GM12891 (cell line): ENCODE measurements around the gene SCUBE1.

Experiments used
- DNase-seq: peaks from one replicate; pipeline ENCODE4 v3.0.0; 2011; ENCODE audit warnings: low spot score; ENCODE audit not compliant: insufficient read length
- FAIRE-seq: peaks from 2 replicates; lab custom pipeline; 2011; peaks lifted over from hg19 to GRCh38; lab: Jason Lieb, UNC
- PAX5 ChIP-seq: IDR thresholded peaks from 2 replicates; pipeline ENCODE4 v1.6.1; 2011; ENCODE audit warnings: low read length, moderate library complexity, mild to moderate bottlenecking; ENCODE audit not compliant: insufficient read depth, severe bottlenecking
- POLR2A ChIP-seq: IDR thresholded peaks from 2 replicates; pipeline ENCODE4 v1.6.1; 2011; ENCODE audit warnings: low read depth, low read length, control low read depth
- POLR2AphosphoS5 ChIP-seq: IDR thresholded peaks from 2 replicates; pipeline ENCODE4 v1.6.1; 2011; ENCODE audit warnings: low read depth, low read length, control low read depth
- POU2F2 ChIP-seq: IDR thresholded peaks from 2 replicates; pipeline ENCODE4 v1.6.1; 2011; ENCODE audit warnings: low read depth, mild to moderate bottlenecking, control low read depth, low read length, moderate library complexity
- SPI1 ChIP-seq: IDR thresholded peaks from 2 replicates; pipeline ENCODE4 v1.6.1; 2011; ENCODE audit warnings: low read depth, low read length, control low read depth
- TAF1 ChIP-seq: IDR thresholded peaks from 2 replicates; pipeline ENCODE4 v1.6.1; 2011; ENCODE audit warnings: low read depth, low read length, control low read depth

SCUBE1 gene

DNA sequence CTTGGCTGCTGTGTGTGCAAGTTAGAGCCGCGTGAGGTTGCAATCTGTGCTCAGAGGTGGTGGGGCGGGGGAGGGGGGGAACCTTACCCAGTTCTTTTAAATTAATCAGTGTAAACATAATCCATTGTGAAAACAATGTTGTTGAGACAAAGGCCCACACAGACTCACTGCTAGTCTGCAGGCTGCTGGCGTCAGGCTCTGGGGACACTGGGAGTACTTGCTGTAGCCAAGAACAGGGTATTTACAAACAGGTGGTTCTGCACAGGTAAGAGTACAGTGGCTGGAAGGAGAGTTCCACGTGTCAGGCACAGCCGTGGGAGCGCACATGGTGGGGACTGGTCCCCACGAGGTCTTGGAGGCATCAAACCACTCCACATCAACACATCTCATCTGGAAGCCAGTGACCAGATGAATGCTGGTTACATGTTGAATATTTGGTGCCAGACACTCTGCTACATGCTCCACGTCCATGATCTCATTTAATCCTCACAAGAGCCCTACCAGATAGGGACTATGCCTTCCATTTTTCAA, 27.4 kb downstream of the SCUBE1 start:
- no peak for FAIRE-seq
- TF ChIP-seq PAX5 = no peak
- TF ChIP-seq POU2F2 = no peak
- TF ChIP-seq SPI1 = no peak
- no peak for TF ChIP-seq POLR2AphosphoS5
- no peak for DNase-seq

DNA sequence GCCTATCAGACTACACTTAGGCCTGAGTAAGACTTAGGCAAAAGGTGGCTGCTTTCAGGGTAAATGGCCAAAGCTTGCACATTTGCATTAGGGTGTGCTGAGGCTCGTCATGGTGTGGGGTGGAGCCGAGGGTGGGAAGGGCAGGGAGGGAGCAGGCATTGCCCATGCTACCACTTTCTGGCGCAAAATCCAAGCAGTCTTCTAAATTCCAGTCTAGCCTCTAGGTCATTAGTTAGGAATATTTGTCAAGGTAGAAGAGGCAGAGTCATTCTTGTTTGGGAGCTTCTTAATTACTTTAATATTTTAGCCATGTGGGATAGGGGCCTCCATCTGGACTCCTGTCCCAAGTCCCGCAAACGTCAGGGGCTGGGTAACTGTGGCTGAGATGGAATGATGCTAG, 28.6 kb downstream of the SCUBE1 start:
- DNase-seq (no peak), FAIRE-seq (no peak)
- TF ChIP-seq TAF1 (no peak), POU2F2 (no peak), POLR2AphosphoS5 (no peak), SPI1 (no peak), POLR2A (no peak), PAX5 (no peak)

DNA sequence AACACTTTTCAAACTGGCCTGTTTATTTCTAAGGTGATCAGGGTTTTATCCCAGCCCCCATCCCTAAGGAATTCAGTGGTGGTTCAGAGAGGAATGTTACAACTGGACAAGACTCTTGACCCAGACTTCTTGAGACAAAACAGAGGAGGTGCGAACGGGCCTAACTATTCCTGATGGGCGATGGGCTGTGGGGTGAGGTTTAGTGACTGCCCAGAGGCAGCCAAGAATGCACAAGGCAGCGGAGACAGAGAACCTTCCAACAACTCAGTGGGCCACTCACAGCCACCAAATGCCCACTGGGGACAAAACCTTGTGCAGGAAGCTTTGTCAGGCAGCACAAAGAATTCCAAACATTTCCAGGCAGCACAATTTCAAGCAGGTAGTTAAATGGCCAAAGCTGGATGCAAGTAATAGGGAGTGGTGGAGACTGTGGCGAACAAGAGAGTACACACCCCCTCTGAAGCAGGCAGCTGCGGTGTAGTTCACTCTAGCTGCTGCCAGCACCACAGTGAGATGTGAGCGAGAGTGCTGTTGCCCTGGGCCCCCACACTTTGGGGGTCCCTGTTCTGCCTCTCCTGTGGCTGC, 29.2 kb downstream of the SCUBE1 start:
- TF ChIP-seq SPI1 (no peak), POLR2AphosphoS5 (no peak), TAF1 (no peak), POLR2A (no peak), POU2F2 (no peak), PAX5 (no peak)
- no peak for FAIRE-seq
- DNase-seq = no peak

DNA sequence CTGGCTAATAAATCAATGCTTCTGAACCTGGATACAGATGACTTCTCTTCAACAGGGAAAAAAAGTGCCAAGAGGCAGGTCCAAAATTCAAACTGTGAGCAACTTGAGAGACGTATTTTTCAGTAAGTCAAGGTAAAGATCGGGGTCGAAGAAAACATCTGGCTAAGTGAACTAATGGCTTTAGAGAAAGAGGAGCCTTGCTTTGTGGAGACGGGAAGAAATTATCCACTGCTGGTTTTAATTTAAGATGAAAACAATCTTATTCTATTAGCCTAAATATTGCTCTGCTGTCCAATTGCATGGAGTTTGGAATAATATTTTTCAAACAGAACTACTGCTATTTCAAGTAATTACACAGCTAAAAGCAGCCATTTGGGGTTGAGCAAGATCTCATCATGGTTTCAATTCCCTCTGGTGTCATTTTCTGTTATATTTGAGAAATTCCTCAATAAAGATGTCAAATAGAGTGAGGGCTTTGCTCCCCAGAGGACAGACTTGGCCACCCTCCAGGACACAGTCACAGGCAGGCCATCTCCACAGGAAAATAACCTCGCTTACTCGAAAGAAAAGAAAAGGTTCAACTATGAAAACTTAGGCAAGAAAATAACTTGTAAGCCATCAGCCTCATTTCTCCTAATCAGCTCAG, 29.8 kb downstream of the SCUBE1 start:
- FAIRE-seq (no peak), DNase-seq (no peak)
- TF ChIP-seq POLR2AphosphoS5 (no peak), TAF1 (no peak), PAX5 (no peak), SPI1 (no peak), POU2F2 (no peak), POLR2A (no peak)

DNA sequence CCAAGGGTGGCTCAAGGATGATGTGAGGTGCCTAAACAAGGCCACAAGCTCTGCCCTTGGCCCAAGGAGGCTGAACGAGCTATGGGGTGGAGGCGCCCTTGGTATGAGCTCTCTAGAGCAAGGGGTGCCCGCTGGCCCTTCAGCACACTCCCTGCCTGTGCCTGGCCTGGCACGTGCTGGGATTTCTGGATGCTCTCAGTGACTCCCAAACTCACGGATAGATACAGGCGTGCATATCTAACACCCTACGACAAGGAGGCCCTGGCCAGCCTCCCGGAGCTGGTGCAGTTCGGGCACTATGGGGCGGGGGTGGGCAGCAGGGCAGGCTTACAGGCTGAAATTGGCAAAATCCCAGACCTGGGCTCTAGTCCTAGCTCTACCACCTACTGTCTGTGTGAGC, 30.6 kb downstream of the SCUBE1 start:
- DNase-seq = no peak
- FAIRE-seq = no peak
- TF ChIP-seq POLR2AphosphoS5 (no peak), POLR2A (no peak), SPI1 (no peak), POU2F2 (no peak), PAX5 (no peak), TAF1 (no peak)

DNA sequence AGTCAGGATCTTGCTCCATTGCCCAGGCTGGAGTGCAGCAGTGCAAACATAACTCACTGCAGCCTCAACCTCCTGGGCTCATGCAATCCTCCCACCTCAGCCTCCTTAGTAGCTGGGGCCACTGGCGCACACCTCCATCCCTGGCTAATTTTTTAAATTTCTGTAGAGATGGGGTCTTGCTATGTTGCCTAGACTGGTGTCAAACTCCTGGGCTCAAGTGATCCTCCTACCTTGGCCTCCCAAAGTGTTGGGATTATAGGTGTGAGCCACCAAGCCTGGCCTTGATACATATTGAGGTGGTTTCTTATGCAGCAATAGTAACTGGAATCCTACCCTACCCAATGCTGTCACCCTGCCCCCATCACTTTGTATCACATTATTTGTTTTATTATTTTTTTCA, 32.4 kb downstream of the SCUBE1 start:
- FAIRE-seq = no peak
- TF ChIP-seq POLR2A (no peak), SPI1 (no peak), PAX5 (no peak)
- DNase-seq = no peak

DNA sequence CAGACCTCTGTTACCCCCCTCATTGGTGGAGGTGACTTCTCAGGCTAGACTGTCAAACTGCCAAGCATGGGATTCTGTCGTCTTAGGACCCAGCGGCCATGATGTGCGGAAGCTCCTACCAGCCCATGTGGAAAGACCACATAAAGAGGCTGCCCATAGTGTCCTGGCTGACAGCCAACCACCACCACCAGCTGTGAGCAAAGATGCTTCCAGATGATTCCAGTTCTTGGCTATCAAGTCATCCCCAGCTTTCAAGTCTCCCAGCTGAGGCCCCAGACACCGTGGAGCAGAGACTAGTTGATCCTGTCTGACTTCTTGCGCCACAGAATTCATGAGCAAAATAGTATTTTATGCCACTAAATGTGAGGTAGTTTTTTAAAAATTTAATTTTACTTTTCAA, 32.9 kb downstream of the SCUBE1 start:
- no peak for DNase-seq
- FAIRE-seq = no peak
- TF ChIP-seq POLR2AphosphoS5 = no peak

DNA sequence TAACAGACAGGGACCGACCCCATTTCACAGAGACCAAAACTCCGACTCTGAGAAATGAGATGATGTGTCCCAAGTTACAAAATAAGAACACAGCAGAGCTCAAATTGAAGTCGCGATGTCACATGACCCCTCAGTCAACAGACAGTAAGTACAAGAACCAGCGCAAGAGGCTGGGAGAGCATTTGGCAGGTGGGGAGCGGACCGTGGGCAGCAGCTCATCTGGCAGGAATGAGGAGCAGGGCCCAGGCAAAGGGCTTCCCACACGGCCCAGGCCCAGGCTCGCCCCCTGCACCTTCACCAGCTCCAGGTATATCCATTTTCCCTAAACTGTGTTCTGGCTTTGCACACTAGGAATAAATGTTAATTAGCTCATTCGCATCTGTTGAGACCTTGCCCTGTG, 34.3 kb downstream of the SCUBE1 start:
- no peak for DNase-seq
- no peak for TF ChIP-seq TAF1
- no peak for TF ChIP-seq POU2F2
- TF ChIP-seq PAX5 = no peak
- TF ChIP-seq SPI1 = no peak
- no peak for TF ChIP-seq POLR2A
- TF ChIP-seq POLR2AphosphoS5 = no peak
- FAIRE-seq = no peak

DNA sequence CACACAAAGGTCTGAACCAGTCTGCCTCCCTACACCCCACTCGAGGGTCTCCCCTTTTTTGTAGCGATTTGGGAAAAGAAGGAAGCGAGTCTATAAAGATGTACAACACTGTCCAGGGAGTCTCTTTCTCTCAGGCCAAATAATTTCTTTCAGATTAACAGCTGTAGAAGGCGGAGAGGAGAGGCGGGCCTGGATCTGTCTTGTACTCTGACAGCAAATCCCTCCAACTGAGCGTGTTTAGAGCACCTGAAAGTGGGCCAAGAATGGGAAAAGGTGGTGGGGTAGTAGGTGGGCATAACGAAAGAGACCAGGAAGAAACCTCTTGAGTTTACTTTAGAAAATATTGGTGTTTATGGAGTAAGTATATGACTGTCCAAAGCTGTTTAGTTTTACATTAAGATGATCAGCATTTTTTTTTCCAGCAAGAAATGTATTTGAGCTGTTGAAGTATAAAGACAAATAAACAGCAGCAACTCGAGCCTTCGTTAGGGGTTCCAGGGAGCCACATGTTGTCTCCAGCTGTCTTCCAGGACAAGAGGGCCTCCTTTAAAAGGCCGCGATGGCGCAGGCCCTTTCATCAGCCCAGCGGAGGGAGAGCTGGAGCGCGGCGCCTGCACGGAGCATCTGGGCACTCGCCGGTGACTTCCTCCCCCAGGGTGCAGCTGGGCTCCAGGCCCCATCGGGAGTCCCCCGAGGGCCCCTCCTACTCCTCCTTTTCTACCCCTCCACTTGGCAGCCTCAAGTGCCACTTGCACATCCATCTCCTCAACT, 34.9 kb downstream of the SCUBE1 start:
- TF ChIP-seq PAX5 = no peak
- TF ChIP-seq POLR2A = no peak
- TF ChIP-seq SPI1 = no peak
- no peak for TF ChIP-seq TAF1
- no peak for TF ChIP-seq POLR2AphosphoS5
- TF ChIP-seq POU2F2 = no peak
- no peak for DNase-seq

DNA sequence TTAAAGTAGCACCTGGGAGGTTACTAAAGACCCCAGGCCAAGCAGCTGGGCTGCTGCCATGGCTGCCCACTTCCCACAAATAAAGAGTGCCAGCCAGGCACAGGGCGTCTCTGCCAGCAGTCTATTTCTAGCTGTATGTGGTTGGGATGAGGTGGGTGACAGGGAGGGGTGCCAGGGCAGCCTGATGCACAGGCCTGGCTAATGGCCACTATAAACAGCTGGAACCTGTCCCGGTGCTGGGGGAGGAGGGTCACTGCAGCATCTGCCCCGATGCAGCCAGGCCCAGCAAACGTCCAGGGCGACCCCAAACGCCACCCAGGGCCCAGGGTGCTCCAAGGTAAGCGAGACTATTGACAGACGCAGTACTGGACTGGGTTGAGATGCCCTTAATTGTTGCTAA, 37.4 kb downstream of the SCUBE1 start:
- FAIRE-seq (no peak), DNase-seq (no peak)
- TF ChIP-seq SPI1 (no peak), TAF1 (no peak), POLR2AphosphoS5 (no peak), PAX5 (no peak), POU2F2 (no peak), POLR2A (no peak)

More for the DNA sequence above, 34.9 kb downstream of the SCUBE1 start:
- no peak for FAIRE-seq
